HepG2 (cell line): ENCODE measurements around the gene HMCN1. TPM values are rescaled to one million over a fixed set of nuclear protein-coding genes. Genes with fewer than 3 reads are reported as not detected.

Experiments used
- ATAC-seq: fragments of 200-7000 bp; cut with Tn5 transposase; 3 replicates; pipeline ENCODE4 v1.9.1; 2020; ENCODE audit warnings: mild to moderate bottlenecking, moderate library complexity
- BruUV-seq: library from RNA; stranded (reverse); fragments of 400-500 nt; replicated peaks from 2 replicates; lab custom pipeline; 2021; lab: Mats Ljungman, UMichigan
- CTCF ChIA-PET: fragments of 300-600 bp; formaldehyde crosslinking; extraction: SDS; loops from one replicate; lab custom pipeline; 2021; ENCODE audit warnings: low total read pairs, inconsistent platforms, low intra/inter-chr PET ratio; lab: Yijun Ruan, JAX
- POLR2A ChIA-PET: fragments of 350-600 bp; sonication (Branson Sonifier 250); formaldehyde crosslinking; loops from one replicate; lab custom pipeline; 2020; ENCODE audit warnings: antibody characterized with exemption, inconsistent platforms; lab: Yijun Ruan, JAX
- DNase-seq: peaks from one replicate; pipeline ENCODE4 v3.0.0-alpha.2; 2015; ENCODE audit warnings: low spot score
- FAIRE-seq: peaks from 3 replicates; lab custom pipeline; 2011; peaks lifted over from hg19 to GRCh38; lab: Jason Lieb, UNC
- H2AFZ ChIP-seq: one replicate; pipeline ENCODE4 v1.6.1; 2011; ENCODE audit warnings: low read length, inconsistent platforms
- H3K27ac ChIP-seq: fragments of 300-600 bp; 3 replicates; pipeline ENCODE4 v1.8.0; 2011; ENCODE audit warnings: mixed run types, mild to moderate bottlenecking, mixed read lengths, low read length, inconsistent platforms; ENCODE audit not compliant: insufficient read depth; ENCODE audit errors: extremely low read length
- H3K27me3 ChIP-seq, 2 experiments: fragments of 200-600 bp in 1 of 2; 2 replicates in 1 of 2; 3 replicates in 1 of 2; pipeline versions ENCODE4 v1.6.0 to v1.8.0; 2011; ENCODE audit warnings: low read length in 2 of 2, mild to moderate bottlenecking in 2 of 2, moderate library complexity in 2 of 2, inconsistent platforms in 1 of 2; ENCODE audit not compliant: insufficient read depth in 2 of 2, control insufficient read depth in 1 of 2
- H3K36me3 ChIP-seq, 2 experiments: fragments of 200-600 bp in 1 of 2; replicated peaks in 1 of 2; 2 replicates in 1 of 2; 3 replicates in 1 of 2; pipeline versions ENCODE4 v1.5.1 to v1.8.0; 2011; ENCODE audit warnings: low read length in 2 of 2, inconsistent platforms in 1 of 2; ENCODE audit not compliant: insufficient read depth in 2 of 2, control insufficient read depth in 1 of 2
- H3K4me1 ChIP-seq: 2 replicates; pipeline ENCODE4 v1.5.1; 2012; ENCODE audit warnings: low read length, inconsistent platforms; ENCODE audit not compliant: insufficient read depth
- H3K4me2 ChIP-seq: 2 replicates; pipeline ENCODE4 v1.6.0; 2011; ENCODE audit warnings: low read depth, low read length, inconsistent platforms
- H3K4me3 ChIP-seq, 3 experiments: fragments of 200-600 bp in 1 of 3; sonication (generic), shearing (Covaris generic) in 1 of 3; replicated peaks in 1 of 3; 2 replicates each; pipeline ENCODE4 v1.5.1; 2011 to 2016; ENCODE audit warnings: low read length in 3 of 3, inconsistent platforms in 2 of 3, low read depth in 2 of 3, mild to moderate bottlenecking in 2 of 3, control low read depth in 1 of 3, mixed read lengths in 1 of 3; ENCODE audit not compliant: insufficient read depth in 1 of 3
- H3K79me2 ChIP-seq: one replicate; pipeline ENCODE4 v1.6.1; 2011; ENCODE audit warnings: low read length, inconsistent platforms; ENCODE audit not compliant: insufficient read depth
- H3K9ac ChIP-seq: 2 replicates; pipeline ENCODE4 v1.6.0; 2011; ENCODE audit warnings: mild to moderate bottlenecking, low read depth, low read length, inconsistent platforms; ENCODE audit not compliant: insufficient read depth
- H3K9me3 ChIP-seq: 2 replicates; pipeline ENCODE4 v1.5.1; 2012; ENCODE audit warnings: mild to moderate bottlenecking, low read length
- H4K20me1 ChIP-seq: 2 replicates; pipeline ENCODE4 v1.6.0; 2011; ENCODE audit warnings: inconsistent platforms, mild to moderate bottlenecking, low read length, moderate library complexity; ENCODE audit not compliant: insufficient read depth
- MLX ChIP-seq: IDR thresholded peaks from 2 replicates; pipeline ENCODE4 v1.6.1; 2016
- NRL ChIP-seq: sonication (generic); formaldehyde crosslinking; IDR thresholded peaks from 2 replicates; pipeline ENCODE4 v1.5.0; 2020; ENCODE audit warnings: missing genetic modification reagents, mild to moderate bottlenecking, moderate library complexity, borderline replicate concordance
- SSRP1 ChIP-seq: IDR thresholded peaks from 2 replicates; pipeline ENCODE4 v1.6.1; 2016; ENCODE audit warnings: control low read depth
- ZNF589 ChIP-seq: sonication (generic); formaldehyde crosslinking; conservative IDR thresholded peaks from 2 replicates; pipeline ENCODE4 v1.8.0; 2022; ENCODE audit warnings: mild to moderate bottlenecking, moderate library complexity, missing genetic modification reagents
- ZNF770 ChIP-seq: sonication (generic); formaldehyde crosslinking; IDR thresholded peaks from 2 replicates; pipeline ENCODE4 v1.5.0; 2020; ENCODE audit warnings: mild to moderate bottlenecking, missing genetic modification reagents
- WGBS: methylation state at CpG from one replicate; pipeline ENCODE4 v1.1.6; 2017; ENCODE audit warnings: low lambda C conversion rate; 5-methylcytosine and 5-hydroxymethylcytosine counted together
- in situ Hi-C: cut with HindIII; loops from 2 replicates; pipeline ENCODE4 v1.10.0; 2017; ENCODE audit warnings: low pct_unique_long_range_greater_than_20kb; ENCODE audit not compliant: extremely low pct_ligation_motif_present
- intact Hi-C: fragments of 100-400 bp; cut with micrococcal nuclease; formaldehyde crosslinking; loops from one replicate; pipeline ENCODE4 v1.10.0; 2022; ENCODE audit not compliant: unreplicated experiment
- polyA plus RNA-seq, 8 experiments: library from polyadenylated mRNA; depleted of rRNA in 3 of 8; stranded (reverse) in 7 of 8; unstranded in 1 of 8; fragments of >200 nt; fragmentation: Illumina TruSeq in 4 of 8; extraction: Trizol in 4 of 8; gene quantifications; 2 replicates each; pipeline versions ENCODE4 v1.2.1 to v1.2.3, GENCODE V29; 2011 to 2016; ENCODE audit warnings: low read depth in 4 of 8, missing spikeins in 1 of 8, mixed read lengths in 1 of 8; ENCODE audit not compliant: insufficient read depth in 1 of 8
- total RNA-seq, 5 experiments: library from RNA; depleted of rRNA; stranded (reverse); fragments of >200 nt; fragmentation: Illumina TruSeq; extraction: Trizol; gene quantifications; 2 replicates each; pipeline ENCODE4 v1.2.3, GENCODE V29; 2016; ENCODE audit warnings: low read depth in 1 of 5
- TF ChIP-seq, protein P1 (sequence below): sonication (generic); formaldehyde crosslinking; IDR thresholded peaks from 2 replicates; pipeline ENCODE4 v1.4.0; 2020; ENCODE audit warnings: mild to moderate bottlenecking, missing genetic modification reagents, borderline replicate concordance

Gene HMCN1
- total and polyA plus RNA-seq, 2 of the 13 experiments (the other 11 are each of a cell fraction or from before 2014, with no cell fraction given), result 0.03 TPM; not detected in 1

DNA sequence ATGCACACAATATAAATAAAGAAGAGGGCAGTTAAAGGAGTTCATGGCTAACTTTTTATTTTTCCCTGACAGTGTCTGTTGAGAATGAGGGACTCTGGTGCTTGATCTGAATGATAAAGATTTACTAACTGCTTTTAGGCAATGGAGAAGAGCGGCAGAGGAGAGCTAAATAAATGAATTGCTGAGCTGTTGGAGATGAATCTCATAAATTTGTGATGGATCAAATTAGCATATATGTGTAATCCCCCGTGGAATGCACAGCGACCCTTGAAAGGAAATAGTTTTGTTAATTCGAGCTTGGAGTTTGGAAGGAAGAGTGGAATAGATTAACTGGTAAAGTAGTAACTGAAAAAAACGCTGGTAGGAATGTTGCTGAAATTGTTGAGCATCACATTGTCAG is 40.2 kb downstream of the HMCN1 start:
- POLR2A ChIA-PET, result no interaction called here
- Histone ChIP-seq H3K36me3 (no peaks in the 10 kb centered on the region), H3K4me2 (no peak overlapping the region), H3K9me3 (no peaks in the 10 kb centered on the region), H3K27me3 (no peaks in the 10 kb centered on the region), H3K9ac (no peak overlapping the region), H4K20me1 (no peaks in the 10 kb centered on the region), H3K4me1 (no peaks in the 10 kb centered on the region), H3K4me3 (no peak overlapping the region), H3K27ac (no peak overlapping the region), H2AFZ (no peak overlapping the region), H3K79me2 (no peaks in the 10 kb centered on the region)
- no TSS peak for BruUV-seq
- ATAC-seq (no peak), DNase-seq (no peak), FAIRE-seq (no peak)
- intact Hi-C loops (no loop called here), in situ Hi-C loops (no loop called here)
- CTCF ChIA-PET, result no interaction called here
- 2% methylated on average over 5 of the region's 5 CpGs for WGBS
- TF ChIP-seq SSRP1 (CRISPR knock-in tag) (no peak), ZNF589 (CRISPR knock-in tag) (no peak), MLX (CRISPR knock-in tag) (no peak), ZNF770 (CRISPR knock-in tag) (no peak), NRL (CRISPR knock-in tag) (no peak)
- TF ChIP-seq, protein P1, sequence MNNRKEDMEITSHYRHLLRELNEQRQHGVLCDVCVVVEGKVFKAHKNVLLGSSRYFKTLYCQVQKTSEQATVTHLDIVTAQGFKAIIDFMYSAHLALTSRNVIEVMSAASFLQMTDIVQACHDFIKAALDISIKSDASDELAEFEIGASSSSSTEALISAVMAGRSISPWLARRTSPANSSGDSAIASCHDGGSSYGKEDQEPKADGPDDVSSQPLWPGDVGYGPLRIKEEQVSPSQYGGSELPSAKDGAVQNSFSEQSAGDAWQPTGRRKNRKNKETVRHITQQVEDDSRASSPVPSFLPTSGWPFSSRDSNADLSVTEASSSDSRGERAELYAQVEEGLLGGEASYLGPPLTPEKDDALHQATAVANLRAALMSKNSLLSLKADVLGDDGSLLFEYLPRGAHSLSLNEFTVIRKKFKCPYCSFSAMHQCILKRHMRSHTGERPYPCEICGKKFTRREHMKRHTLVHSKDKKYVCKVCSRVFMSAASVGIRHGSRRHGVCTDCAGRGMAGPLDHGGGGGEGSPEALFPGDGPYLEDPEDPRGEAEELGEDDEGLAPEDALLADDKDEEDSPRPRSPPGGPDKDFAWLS (CRISPR knock-in tag), result no peak
